Measurements from ENCODE around the gene MAN1A1.
"Not testable (repeated sequence)": the region's sequence is repeated elsewhere in the genome, so short reads cannot be mapped to it uniquely, and the experiment has no call there.

The MAN1A1 gene

GRCh38 chr6:119187596-119187995 is 162.0 kb downstream of the MAN1A1 start:
- DNase-seq = no peak

- no peak for DNase-seq
Observed at GRCh38 chr6:119186490-119186889, 163.1 kb downstream of the MAN1A1 start.

- DNase-seq = no peak
Observed at GRCh38 chr6:119184008-119184648, 165.4 kb downstream of the MAN1A1 start.

- no peak for DNase-seq
Observed at GRCh38 chr6:119183457-119183856, 166.1 kb downstream of the MAN1A1 start.

- no peak for DNase-seq
Observed at GRCh38 chr6:119182875-119183274, 166.7 kb downstream of the MAN1A1 start.

- no peak for DNase-seq
Observed at GRCh38 chr6:119182216-119182803, 167.3 kb downstream of the MAN1A1 start.

- DNase-seq = no peak
Observed at GRCh38 chr6:119181046-119181445, 168.5 kb downstream of the MAN1A1 start.

GRCh38 chr6:119179842-119180241 is 169.7 kb downstream of the MAN1A1 start:
- DNase-seq = no peak

GRCh38 chr6:119179062-119179461 is 170.5 kb downstream of the MAN1A1 start:
- no peak for DNase-seq

GRCh38 chr6:119176445-119176844 is 173.1 kb downstream of the MAN1A1 start:
- no peak for DNase-seq

GRCh38 chr6:119174879-119175817 is 174.4 kb downstream of the MAN1A1 start:
- DNase-seq = no peak

- no peak for DNase-seq
Observed at GRCh38 chr6:119174085-119174445, 175.5 kb downstream of the MAN1A1 start.

- no peak for DNase-seq
Observed at GRCh38 chr6:119173249-119174084, 176.1 kb downstream of the MAN1A1 start.

- DNase-seq = no peak
Observed at GRCh38 chr6:119172824-119173223, 176.7 kb downstream of the MAN1A1 start.

- DNase-seq = no peak
Observed at GRCh38 chr6:119171864-119172588, 177.5 kb downstream of the MAN1A1 start.

GRCh38 chr6:119171088-119171841 is 178.3 kb downstream of the MAN1A1 start:
- DNase-seq = no peak

GRCh38 chr6:119170447-119171087 is 179.0 kb downstream of the MAN1A1 start:
- no peak for DNase-seq

- DNase-seq = no peak
Observed at GRCh38 chr6:119170103-119170446, 179.5 kb downstream of the MAN1A1 start.

GRCh38 chr6:119169355-119169754 is 180.2 kb downstream of the MAN1A1 start:
- not testable (repeated sequence) for DNase-seq

GRCh38 chr6:119166024-119166784 is 183.4 kb downstream of the MAN1A1 start:
- DNase-seq = no peak
